Activated CD4-positive, alpha-beta T cell treated with anti-CD3 and anti-CD28 coated beads for 36 hours (primary cell): ENCODE measurements around the gene DAB2IP. TPM values are rescaled to one million over a fixed set of nuclear protein-coding genes. Genes with fewer than 3 reads are reported as not detected.

ENCODE experiments used
- ATAC-seq: fragments of 200-7000 bp; cut with Tn5 transposase; one replicate; pipeline ENCODE4 v1.10.0; 2021; ENCODE audit warnings: mild to moderate bottlenecking, moderate library complexity
- CTCF ChIA-PET: fragments of 350-600 bp; sonication (Branson Sonifier 250); formaldehyde crosslinking; loops from one replicate; lab custom pipeline; 2021; ENCODE audit warnings: antibody characterized with exemption; lab: Charles Lee
- POLR2A ChIA-PET: fragments of 350-600 bp; sonication (Branson Sonifier 250); formaldehyde crosslinking; loops from one replicate; lab custom pipeline; 2021; ENCODE audit warnings: antibody characterized with exemption, inconsistent platforms; lab: Charles Lee
- DNase-seq: peaks from one replicate; pipeline ENCODE4 v3.0.0-alpha.2; 2020
- H3K27ac Mint-ChIP-seq: one replicate; pipeline ENCODE4 v1.8.0; 2021; ENCODE audit warnings: mixed read lengths
- H3K27me3 Mint-ChIP-seq: one replicate; pipeline ENCODE4 v1.8.0; 2021; ENCODE audit warnings: mixed read lengths
- H3K36me3 Mint-ChIP-seq: one replicate; pipeline ENCODE4 v1.8.0; 2021; ENCODE audit warnings: low read depth, mixed read lengths
- H3K4me1 Mint-ChIP-seq: one replicate; pipeline ENCODE4 v1.8.0; 2021; ENCODE audit warnings: mixed read lengths
- H3K4me3 Mint-ChIP-seq: one replicate; pipeline ENCODE4 v1.8.0; 2021; ENCODE audit warnings: mild to moderate bottlenecking, moderate library complexity, mixed read lengths
- H3K9me3 Mint-ChIP-seq: one replicate; pipeline ENCODE4 v1.8.0; 2021; ENCODE audit warnings: low read depth, mixed read lengths
- intact Hi-C, 2 experiments: fragments of 100-400 bp; cut with DNase I in 1 of 2; cut with micrococcal nuclease in 1 of 2; formaldehyde crosslinking; loops; one replicate each; pipeline versions ENCODE4 v1.14.2 to v1.15.1; 2022 to 2024; cut with DNase I, micrococcal nuclease
- total RNA-seq, 2 experiments: library from RNA; stranded (reverse); gene quantifications; one replicate each; pipeline ENCODE4 v1.2.3, GENCODE V29; 2021

DAB2IP gene
- total RNA-seq, 2 experiments from 2014 or later, result 0.02 to 0.28 TPM

- H3K36me3 Mint-ChIP-seq, result no peaks in the 10 kb centered on the region
- POLR2A ChIA-PET, result no interaction called here
- ATAC-seq (no peak), DNase-seq (no peak)
- intact Hi-C loops, result no loop called here
- H3K27ac Mint-ChIP-seq, result no peak overlapping the region
- no peak overlapping the region for H3K4me3 Mint-ChIP-seq
- no peaks in the 10 kb centered on the region for H3K4me1 Mint-ChIP-seq
- no peaks in the 10 kb centered on the region for H3K9me3 Mint-ChIP-seq
- CTCF ChIA-PET, result interaction anchor here (0.6 to 1.1 kb wide), 2 partner anchors 14 to 172 kb away, joined by 3 to 4 read pairs; no protein-coding TSS in a partner anchor
- no peaks in the 10 kb centered on the region for H3K27me3 Mint-ChIP-seq
Measured at GRCh38 chr9:121721770-121722169, 70.3 kb downstream of the DAB2IP start.

- intact Hi-C loops, result no loop called here
- H3K4me1 Mint-ChIP-seq, result no peaks in the 10 kb centered on the region
- DNase-seq (no peak), ATAC-seq (no peak)
- H3K36me3 Mint-ChIP-seq, result no peaks in the 10 kb centered on the region
- CTCF ChIA-PET, result no interaction called here
- no peak overlapping the region for H3K4me3 Mint-ChIP-seq
- POLR2A ChIA-PET, result no interaction called here
- H3K27me3 Mint-ChIP-seq, result no peaks in the 10 kb centered on the region
- no peaks in the 10 kb centered on the region for H3K9me3 Mint-ChIP-seq
- H3K27ac Mint-ChIP-seq, result no peak overlapping the region
Measured at GRCh38 chr9:121725008-121725775, 73.8 kb downstream of the DAB2IP start.

- H3K27me3 Mint-ChIP-seq, result no peaks in the 10 kb centered on the region
- no peaks in the 10 kb centered on the region for H3K4me1 Mint-ChIP-seq
- H3K4me3 Mint-ChIP-seq, result no peak overlapping the region
- no peaks in the 10 kb centered on the region for H3K36me3 Mint-ChIP-seq
- DNase-seq (no peak), ATAC-seq (no peak)
- no peaks in the 10 kb centered on the region for H3K9me3 Mint-ChIP-seq
- ChIA-PET CTCF (interaction anchor here (0.9 kb wide), 1 partner anchor 13 kb away, joined by 3 read pairs; no protein-coding TSS in a partner anchor), POLR2A (no interaction called here)
- no peak overlapping the region for H3K27ac Mint-ChIP-seq
- intact Hi-C loops, result no loop called here
Measured at GRCh38 chr9:121727295-121728020, 76.0 kb downstream of the DAB2IP start.

GRCh38 chr9:121728916-121729315 lies 77.5 kb downstream of the DAB2IP start:
- Mint-ChIP-seq H3K9me3 (no peaks in the 10 kb centered on the region), H3K27me3 (peaks cover 3% of the 10 kb centered on the region), H3K27ac (no peak overlapping the region), H3K4me3 (no peak overlapping the region), H3K36me3 (no peaks in the 10 kb centered on the region), H3K4me1 (no peaks in the 10 kb centered on the region)
- no peak for DNase-seq
- ChIA-PET POLR2A (no interaction called here), CTCF (no interaction called here)
- intact Hi-C loops, result no loop called here
- no peak for ATAC-seq

- intact Hi-C loops, result no loop called here
- ChIA-PET POLR2A (no interaction called here), CTCF (interaction anchor here (0.6 kb wide), 1 partner anchor 117 kb away, joined by 3 read pairs; no protein-coding TSS in a partner anchor)
- Mint-ChIP-seq H3K27ac (no peak overlapping the region), H3K9me3 (no peaks in the 10 kb centered on the region), H3K27me3 (peaks cover 9% of the 10 kb centered on the region), H3K4me1 (no peaks in the 10 kb centered on the region), H3K36me3 (no peaks in the 10 kb centered on the region), H3K4me3 (no peak overlapping the region)
- ATAC-seq, result no peak
- DNase-seq, result no peak
Measured at GRCh38 chr9:121729769-121730562, 78.5 kb downstream of the DAB2IP start.

GRCh38 chr9:121731090-121731489 lies 79.7 kb downstream of the DAB2IP start:
- intact Hi-C loops, result no loop called here
- Mint-ChIP-seq H3K4me1 (peaks cover 3% of the 10 kb centered on the region), H3K9me3 (no peaks in the 10 kb centered on the region), H3K36me3 (no peaks in the 10 kb centered on the region), H3K27me3 (peaks cover 17% of the 10 kb centered on the region), H3K4me3 (no peak overlapping the region), H3K27ac (no peak overlapping the region)
- CTCF ChIA-PET, result no interaction called here
- ATAC-seq (no peak), DNase-seq (no peak)
- POLR2A ChIA-PET, result no interaction called here

GRCh38 chr9:121731919-121732318 lies 80.5 kb downstream of the DAB2IP start:
- intact Hi-C loops, result no loop called here
- no peak for ATAC-seq
- CTCF ChIA-PET, result no interaction called here

GRCh38 chr9:121732389-121732788 lies 81.0 kb downstream of the DAB2IP start:
- POLR2A ChIA-PET, result no interaction called here
- H3K4me1 Mint-ChIP-seq, result peaks cover 6% of the 10 kb centered on the region
- no peak overlapping the region for H3K4me3 Mint-ChIP-seq
- DNase-seq, result no peak
- CTCF ChIA-PET, result no interaction called here
- ATAC-seq, result no peak
- H3K9me3 Mint-ChIP-seq, result no peaks in the 10 kb centered on the region
- no peaks in the 10 kb centered on the region for H3K36me3 Mint-ChIP-seq
- intact Hi-C loops, result no loop called here
- H3K27ac Mint-ChIP-seq, result no peak overlapping the region
- H3K27me3 Mint-ChIP-seq, result peaks cover 21% of the 10 kb centered on the region

More at GRCh38 chr9:121731919-121732318, 80.5 kb downstream of the DAB2IP start:
- no peak for DNase-seq
- peaks cover 21% of the 10 kb centered on the region for H3K27me3 Mint-ChIP-seq
- no peaks in the 10 kb centered on the region for H3K9me3 Mint-ChIP-seq
- no peak overlapping the region for H3K4me3 Mint-ChIP-seq
- H3K27ac Mint-ChIP-seq, result no peak overlapping the region
- POLR2A ChIA-PET, result no interaction called here
- peaks cover 6% of the 10 kb centered on the region for H3K4me1 Mint-ChIP-seq
- no peaks in the 10 kb centered on the region for H3K36me3 Mint-ChIP-seq

- POLR2A ChIA-PET, result no interaction called here
- Mint-ChIP-seq H3K36me3 (no peaks in the 10 kb centered on the region), H3K27me3 (peaks cover 21% of the 10 kb centered on the region), H3K4me1 (peaks cover 6% of the 10 kb centered on the region), H3K27ac (no peak overlapping the region), H3K9me3 (no peaks in the 10 kb centered on the region), H3K4me3 (no peak overlapping the region)
- DNase-seq, result no peak
- intact Hi-C loops, result no loop called here
- ATAC-seq, result no peak
- CTCF ChIA-PET, result interaction anchor here (0.5 kb wide), 1 partner anchor 363 kb away, joined by 4 read pairs; no protein-coding TSS in a partner anchor
Measured at GRCh38 chr9:121732886-121733285, 81.5 kb downstream of the DAB2IP start.

- peaks cover 21% of the 10 kb centered on the region for H3K27me3 Mint-ChIP-seq
- CTCF ChIA-PET, result no interaction called here
- no peak overlapping the region for H3K4me3 Mint-ChIP-seq
- POLR2A ChIA-PET, result no interaction called here
- ATAC-seq, result no peak
- DNase-seq, result no peak
- H3K4me1 Mint-ChIP-seq, result peaks cover 6% of the 10 kb centered on the region
- H3K36me3 Mint-ChIP-seq, result no peaks in the 10 kb centered on the region
- H3K9me3 Mint-ChIP-seq, result no peaks in the 10 kb centered on the region
- intact Hi-C loops, result loop anchor here in 1 of 2 experiments (2.0 kb wide), 1 partner anchor 258 kb away; no protein-coding TSS in a partner anchor
- H3K27ac Mint-ChIP-seq, result no peak overlapping the region
Measured at GRCh38 chr9:121734465-121734864, 83.0 kb downstream of the DAB2IP start.
